Measurements from ENCODE around the gene GPX3.

DNA sequence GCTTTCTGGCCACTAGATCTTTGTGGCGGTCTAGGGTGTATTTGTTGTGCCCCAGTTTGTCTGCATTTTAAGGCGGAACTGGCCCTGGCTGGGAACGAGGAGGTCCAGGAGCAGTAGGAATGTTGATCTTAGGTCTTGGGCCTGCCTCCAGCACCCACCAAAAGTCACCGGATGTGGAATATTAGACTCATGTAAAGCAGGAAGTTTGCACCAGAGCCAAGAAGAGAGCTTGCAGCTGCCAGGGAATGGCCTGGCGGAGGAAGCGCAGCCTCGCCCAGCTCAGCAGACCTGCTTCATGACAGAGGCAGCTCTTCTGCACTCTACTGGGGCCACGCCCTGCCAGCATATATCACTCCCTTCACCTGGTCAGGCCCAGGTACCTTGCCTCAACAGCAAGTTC lies 3.3 kb downstream of the GPX3 start:
- no peak for TF ChIP-seq POLR2A (IDR thresholded peaks at IDR 0.05)
- TF ChIP-seq CTCF (IDR thresholded peaks at IDR 0.05) = no peak
